HG03095 (cell line): Measurements from ENCODE around the gene CCDC174.

Experiments used
- ATAC-seq: cut with Tn5 transposase; IDR thresholded peaks from one replicate; pipeline ENCODE4 v1.9.1; 2021; ENCODE audit warnings: moderate library complexity; ENCODE audit not compliant: unreplicated experiment

Gene CCDC174

GRCh38 chr3:14624498-14624897 lies 27.1 kb upstream of the CCDC174 start:
- no peak for ATAC-seq

- no peak for ATAC-seq
These were observed 26.1 kb upstream of the CCDC174 start for GRCh38 chr3:14625443-14625842.

- no peak for ATAC-seq
These were observed 23.7 kb upstream of the CCDC174 start for GRCh38 chr3:14627815-14628214.

- ATAC-seq = no peak
These were observed 23.2 kb upstream of the CCDC174 start for GRCh38 chr3:14628406-14628805.

- no peak for ATAC-seq
These were observed 21.0 kb upstream of the CCDC174 start for GRCh38 chr3:14630404-14631100.

- no peak for ATAC-seq
These were observed 20.5 kb upstream of the CCDC174 start for GRCh38 chr3:14631101-14631497.

- no peak for ATAC-seq
These were observed 19.7 kb upstream of the CCDC174 start for GRCh38 chr3:14631687-14632441.

- ATAC-seq = no peak
These were observed 19.1 kb upstream of the CCDC174 start for GRCh38 chr3:14632442-14632930.

- ATAC-seq = no peak
These were observed 18.1 kb upstream of the CCDC174 start for GRCh38 chr3:14633417-14633816.

GRCh38 chr3:14633819-14634424 lies 17.6 kb upstream of the CCDC174 start:
- no peak for ATAC-seq

- no peak for ATAC-seq
These were observed 16.7 kb upstream of the CCDC174 start for GRCh38 chr3:14634763-14635400.

- no peak for ATAC-seq
These were observed 15.0 kb upstream of the CCDC174 start for GRCh38 chr3:14636496-14637087.

GRCh38 chr3:14640157-14640562 lies 11.4 kb upstream of the CCDC174 start:
- ATAC-seq = no peak

- no peak for ATAC-seq
These were observed 10.8 kb upstream of the CCDC174 start for GRCh38 chr3:14640734-14641133.

GRCh38 chr3:14641346-14641745 lies 10.2 kb upstream of the CCDC174 start:
- ATAC-seq = no peak

GRCh38 chr3:14645453-14645852 lies 6.1 kb upstream of the CCDC174 start:
- ATAC-seq = no peak

GRCh38 chr3:14646131-14646573 lies 5.4 kb upstream of the CCDC174 start:
- no peak for ATAC-seq

- no peak for ATAC-seq
These were observed 4.8 kb upstream of the CCDC174 start for GRCh38 chr3:14646589-14647413.

GRCh38 chr3:14647976-14648955 lies 3.3 kb upstream of the CCDC174 start:
- no peak for ATAC-seq
